ENCODE data around the gene ANP32A. TPM values are rescaled to one million over a fixed set of nuclear protein-coding genes. Genes with fewer than 3 reads are reported as not detected.

Gene ANP32A
- polyA plus RNA-seq, 1 donor (not counting 4 experiments of a cell fraction or from before 2014, with no cell fraction given): 93.6 TPM

DNA sequence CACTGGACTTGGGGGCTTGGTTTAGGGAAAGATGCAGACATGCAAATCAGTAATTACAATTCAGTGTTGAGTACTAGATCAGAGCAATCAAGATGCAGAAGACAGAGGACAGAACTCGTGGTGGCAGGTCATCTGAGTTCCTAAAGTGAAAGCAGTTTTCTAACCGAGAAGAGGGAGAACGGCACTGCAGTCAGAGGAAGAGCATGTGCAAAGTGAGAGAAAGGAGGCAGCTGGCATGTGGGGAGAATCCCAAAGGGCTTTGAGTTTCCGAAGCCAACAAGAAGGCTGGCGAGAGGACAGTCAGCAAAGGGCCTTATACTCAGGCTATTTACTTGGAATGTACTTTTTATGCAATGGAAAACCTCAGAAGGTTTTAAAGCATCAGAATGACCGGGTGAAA lies 87.0 kb downstream of the ANP32A start:
- no peaks in the 10 kb centered on the region for H3K9me1 ChIP-seq (ENCODE audit: control insufficient read depth, extremely low read depth, insufficient read depth, low read length)
- peaks cover 24% of the 10 kb centered on the region for H3K27me3 ChIP-seq (ENCODE audit: control insufficient read depth, extremely low read depth, insufficient read depth, low read length)
- H3K4me1 ChIP-seq (ENCODE audit: control insufficient read depth, extremely low read depth, insufficient read depth, low read length): no peaks in the 10 kb centered on the region
- TF ChIP-seq, protein P1, sequence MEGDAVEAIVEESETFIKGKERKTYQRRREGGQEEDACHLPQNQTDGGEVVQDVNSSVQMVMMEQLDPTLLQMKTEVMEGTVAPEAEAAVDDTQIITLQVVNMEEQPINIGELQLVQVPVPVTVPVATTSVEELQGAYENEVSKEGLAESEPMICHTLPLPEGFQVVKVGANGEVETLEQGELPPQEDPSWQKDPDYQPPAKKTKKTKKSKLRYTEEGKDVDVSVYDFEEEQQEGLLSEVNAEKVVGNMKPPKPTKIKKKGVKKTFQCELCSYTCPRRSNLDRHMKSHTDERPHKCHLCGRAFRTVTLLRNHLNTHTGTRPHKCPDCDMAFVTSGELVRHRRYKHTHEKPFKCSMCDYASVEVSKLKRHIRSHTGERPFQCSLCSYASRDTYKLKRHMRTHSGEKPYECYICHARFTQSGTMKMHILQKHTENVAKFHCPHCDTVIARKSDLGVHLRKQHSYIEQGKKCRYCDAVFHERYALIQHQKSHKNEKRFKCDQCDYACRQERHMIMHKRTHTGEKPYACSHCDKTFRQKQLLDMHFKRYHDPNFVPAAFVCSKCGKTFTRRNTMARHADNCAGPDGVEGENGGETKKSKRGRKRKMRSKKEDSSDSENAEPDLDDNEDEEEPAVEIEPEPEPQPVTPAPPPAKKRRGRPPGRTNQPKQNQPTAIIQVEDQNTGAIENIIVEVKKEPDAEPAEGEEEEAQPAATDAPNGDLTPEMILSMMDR (optimal IDR thresholded peaks at IDR 0.05 in 1 of 3, IDR thresholded peaks at IDR 0.05 in 1 of 3, conservative IDR thresholded peaks at IDR 0.05 in 1 of 3; ENCODE audit: extremely low read depth in 1 of 3, insufficient read depth in 2 of 3, low read length in 3 of 3): no peak
- no peak for TF ChIP-seq EZH2 (IDR thresholded peaks at IDR 0.05; ENCODE audit: low read length)
- H3K9me3 ChIP-seq (ENCODE audit: control insufficient read depth, low read depth, low read length): no peaks in the 10 kb centered on the region
- no peak overlapping the region for H3K4me2 ChIP-seq (ENCODE audit: control insufficient read depth, extremely low read depth, insufficient read depth, low read depth, low read length)
- no peak overlapping the region for H3K4me3 ChIP-seq (ENCODE audit: control insufficient read depth in 2 of 3, extremely low read depth in 1 of 3, insufficient read depth in 2 of 3, low read depth in 1 of 3, low read length in 3 of 3)
- FAIRE-seq (no peak), DNase-seq (ENCODE audit: low read depth, low spot score) (no peak)
- H2AFZ ChIP-seq (ENCODE audit: control insufficient read depth, low read length): no peak overlapping the region
- H3K79me2 ChIP-seq (ENCODE audit: control insufficient read depth, insufficient read depth, low read length): no peaks in the 10 kb centered on the region
- dilution Hi-C loops (cut with MboI; ENCODE audit: extremely low pct_ligation_motif_present, low sequenced_read_pairs): no loop called here
- no peaks in the 10 kb centered on the region for H3K36me3 ChIP-seq (ENCODE audit: control insufficient read depth in 2 of 2, extremely low read depth in 1 of 2, insufficient read depth in 2 of 2, low read length in 2 of 2)
- no peak overlapping the region for H3K9ac ChIP-seq (ENCODE audit: control insufficient read depth, extremely low read depth, insufficient read depth, low read length)
- H3K27ac ChIP-seq (ENCODE audit: control insufficient read depth, insufficient read depth, low read length): no peak overlapping the region
- H4K20me1 ChIP-seq (ENCODE audit: control insufficient read depth, extremely low read depth, insufficient read depth, low read length): no peaks in the 10 kb centered on the region

DNA sequence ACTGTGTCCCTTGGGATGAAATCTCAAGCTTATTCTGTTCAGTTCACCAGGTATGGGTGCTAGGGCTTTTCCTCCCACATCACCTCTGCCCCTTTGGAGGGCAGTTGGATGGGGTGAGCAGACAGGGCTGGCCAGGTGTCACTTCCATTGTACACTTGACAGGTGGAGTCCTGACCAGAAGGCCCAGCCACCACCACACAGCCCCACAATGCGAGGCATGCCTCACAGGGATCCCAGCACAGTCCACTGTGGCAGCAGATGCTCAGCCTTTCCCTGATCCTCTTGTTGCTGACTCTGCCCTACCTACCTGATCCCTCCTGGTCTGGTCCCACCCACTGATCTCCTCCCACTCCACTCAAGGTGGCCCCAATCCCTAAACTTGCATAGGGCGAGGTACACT lies 88.2 kb downstream of the ANP32A start:
- no peaks in the 10 kb centered on the region for H3K79me2 ChIP-seq (ENCODE audit: control insufficient read depth, insufficient read depth, low read length)
- H3K9me1 ChIP-seq (ENCODE audit: control insufficient read depth, extremely low read depth, insufficient read depth, low read length): no peaks in the 10 kb centered on the region
- H4K20me1 ChIP-seq (ENCODE audit: control insufficient read depth, extremely low read depth, insufficient read depth, low read length): no peaks in the 10 kb centered on the region
- H3K27ac ChIP-seq (ENCODE audit: control insufficient read depth, insufficient read depth, low read length): no peak overlapping the region
- H3K4me2 ChIP-seq (ENCODE audit: control insufficient read depth, extremely low read depth, insufficient read depth, low read depth, low read length): no peak overlapping the region
- no peaks in the 10 kb centered on the region for H3K36me3 ChIP-seq (ENCODE audit: control insufficient read depth in 2 of 2, extremely low read depth in 1 of 2, insufficient read depth in 2 of 2, low read length in 2 of 2)
- peaks cover 25% of the 10 kb centered on the region for H3K27me3 ChIP-seq (ENCODE audit: control insufficient read depth, extremely low read depth, insufficient read depth, low read length)
- H3K4me3 ChIP-seq (ENCODE audit: control insufficient read depth in 2 of 3, extremely low read depth in 1 of 3, insufficient read depth in 2 of 3, low read depth in 1 of 3, low read length in 3 of 3): no peak overlapping the region
- no peak for FAIRE-seq
- no peak for TF ChIP-seq EZH2 (IDR thresholded peaks at IDR 0.05; ENCODE audit: low read length)
- TF ChIP-seq, protein P1 (optimal IDR thresholded peaks at IDR 0.05 in 1 of 3, IDR thresholded peaks at IDR 0.05 in 1 of 3, conservative IDR thresholded peaks at IDR 0.05 in 1 of 3; ENCODE audit: extremely low read depth in 1 of 3, insufficient read depth in 2 of 3, low read length in 3 of 3): no peak
- H3K9me3 ChIP-seq (ENCODE audit: control insufficient read depth, low read depth, low read length): no peaks in the 10 kb centered on the region
- no peak overlapping the region for H2AFZ ChIP-seq (ENCODE audit: control insufficient read depth, low read length)
- no peak overlapping the region for H3K9ac ChIP-seq (ENCODE audit: control insufficient read depth, extremely low read depth, insufficient read depth, low read length)
- dilution Hi-C loops (cut with MboI; ENCODE audit: extremely low pct_ligation_motif_present, low sequenced_read_pairs): no loop called here
- no peak for DNase-seq (ENCODE audit: low read depth, low spot score)
- no peaks in the 10 kb centered on the region for H3K4me1 ChIP-seq (ENCODE audit: control insufficient read depth, extremely low read depth, insufficient read depth, low read length)
